Keratinocyte (primary cell): ENCODE measurements around the gene TMEM151A.

Source experiments
- CTCF ChIP-seq, 3 experiments: IDR thresholded peaks in 1 of 3; conservative IDR thresholded peaks in 1 of 3; optimal IDR thresholded peaks in 1 of 3; 2 replicates in 2 of 3; 3 replicates in 1 of 3; pipeline versions ENCODE3 to v1.5.1; 2011; ENCODE audit warnings: low read length in 3 of 3, mild to moderate bottlenecking in 3 of 3, moderate library complexity in 2 of 3, control low read depth in 1 of 3, inconsistent platforms in 1 of 3; ENCODE audit not compliant: insufficient read depth in 2 of 3; ENCODE audit errors: extremely low read depth in 1 of 3
- EZH2 ChIP-seq: IDR thresholded peaks from one replicate; pipeline ENCODE4 v1.6.1; 2012; ENCODE audit warnings: inconsistent platforms, mild to moderate bottlenecking, low read length, moderate library complexity

- no peak for TF ChIP-seq EZH2
- TF ChIP-seq CTCF (optimal IDR thresholded peaks at IDR 0.05 in 1 of 3, IDR thresholded peaks at IDR 0.05 in 1 of 3, conservative IDR thresholded peaks at IDR 0.05 in 1 of 3; ENCODE audit: extremely low read depth in 1 of 3, insufficient read depth in 2 of 3, low read length in 3 of 3) = no peak
Measured at GRCh38 chr11:66312549-66313320, 21.0 kb downstream of the TMEM151A start.
